Smooth muscle cell (in vitro differentiated cells): ENCODE measurements around the gene POU4F3. TPM values are rescaled to one million over a fixed set of nuclear protein-coding genes. Genes with fewer than 3 reads are reported as not detected.

Source experiments
- DNase-seq: peaks from one replicate; lab custom pipeline; 2025; ENCODE audit not compliant: unreplicated experiment; lab: John Stamatoyannopoulos, UW
- H2AFZ ChIP-seq: fragments of 200-600 bp; sonication (generic); 2 replicates; pipeline ENCODE4 v1.6.0; 2016; ENCODE audit warnings: antibody characterized with exemption, low read depth, mild to moderate bottlenecking
- H3F3A ChIP-seq: fragments of 200-600 bp; sonication (generic); 2 replicates; pipeline ENCODE4 v1.6.0; 2017; ENCODE audit warnings: antibody characterized with exemption, low read depth
- H3K27ac ChIP-seq: fragments of 200-600 bp; sonication (generic); 2 replicates; pipeline ENCODE4 v1.5.1; 2016; ENCODE audit warnings: low read depth, mild to moderate bottlenecking
- H3K27me3 ChIP-seq: fragments of 200-600 bp; sonication (generic); 2 replicates; pipeline ENCODE4 v1.6.1; 2016; ENCODE audit warnings: low read depth, mild to moderate bottlenecking
- H3K36me3 ChIP-seq: fragments of 200-600 bp; sonication (generic); 2 replicates; pipeline ENCODE4 v1.5.1; 2016; ENCODE audit warnings: low read depth
- H3K4me1 ChIP-seq: fragments of 200-600 bp; sonication (generic); 2 replicates; pipeline ENCODE4 v1.5.1; 2016; ENCODE audit warnings: low read depth
- H3K4me2 ChIP-seq: fragments of 200-600 bp; sonication (generic); 2 replicates; pipeline ENCODE4 v1.6.0; 2016; ENCODE audit warnings: mild to moderate bottlenecking
- H3K4me3 ChIP-seq: fragments of 200-600 bp; sonication (generic); 2 replicates; pipeline ENCODE4 v1.5.1; 2016; ENCODE audit warnings: mild to moderate bottlenecking
- H3K79me2 ChIP-seq: fragments of 200-600 bp; sonication (generic); 2 replicates; pipeline ENCODE4 v1.6.0; 2016; ENCODE audit warnings: low read depth, mild to moderate bottlenecking
- H3K9ac ChIP-seq: fragments of 200-600 bp; sonication (generic); 2 replicates; pipeline ENCODE4 v1.6.0; 2016; ENCODE audit warnings: low read depth
- H3K9me3 ChIP-seq: fragments of 200-600 bp; sonication (generic); replicated peaks from 2 replicates; pipeline ENCODE4 v1.5.1; 2016; ENCODE audit warnings: low read depth
- H4K20me1 ChIP-seq: fragments of 200-600 bp; sonication (generic); 2 replicates; pipeline ENCODE4 v1.6.0; 2016; ENCODE audit warnings: low read depth
- WGBS: methylation state at CpG from one replicate; pipeline ENCODE4 v1.1.7; 2016; ENCODE audit warnings: low lambda C conversion rate; 5-methylcytosine and 5-hydroxymethylcytosine counted together
- polyA plus RNA-seq: library from polyadenylated mRNA; unstranded; fragments of >200 nt; fragmentation: Nextera tagmentation; extraction: Ambion mirVana; gene quantifications from 2 replicates; pipeline ENCODE4 v1.2.1, GENCODE V29; 2016
- total RNA-seq: library from RNA; depleted of rRNA; stranded (reverse); fragments of >200 nt; gene quantifications from 2 replicates; pipeline ENCODE4 v1.2.3, GENCODE V29; 2014
- TF ChIP-seq, protein P1 (sequence below): fragments of 200-600 bp; sonication (generic); IDR thresholded peaks from 2 replicates; pipeline ENCODE4 v1.5.1; 2017; ENCODE audit warnings: borderline replicate concordance, mild to moderate bottlenecking, antibody characterized with exemption; ENCODE audit not compliant: insufficient read depth, poor library complexity, severe bottlenecking

POU4F3 gene
- total and polyA plus RNA-seq, 2 experiments from 2014 or later = not detected

DNA sequence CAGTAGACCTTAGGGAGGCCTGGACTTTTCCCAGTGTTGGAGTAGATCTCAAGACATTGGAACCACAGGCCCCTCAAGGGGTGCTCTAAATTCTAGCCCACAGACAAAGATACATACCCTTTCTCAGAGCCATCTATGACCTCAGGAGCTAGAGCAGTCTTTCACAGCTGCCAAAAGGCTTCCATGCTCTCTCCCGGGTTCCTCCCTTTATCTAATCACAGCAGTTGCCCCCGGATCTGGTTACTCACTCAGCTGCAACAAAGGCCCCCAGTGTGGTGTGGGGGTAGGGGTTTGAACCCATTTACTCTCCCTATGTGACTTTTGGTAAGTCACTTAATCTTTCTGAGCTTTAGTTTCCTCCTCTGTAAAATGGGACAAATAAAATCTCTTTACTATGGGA lies 27.0 kb downstream of the POU4F3 start:
- no peak overlapping the region for H3K9ac ChIP-seq
- no peaks in the 10 kb centered on the region for H3K36me3 ChIP-seq
- no peak overlapping the region for H2AFZ ChIP-seq
- H3K9me3 ChIP-seq = no peaks in the 10 kb centered on the region
- no peaks in the 10 kb centered on the region for H3F3A ChIP-seq
- H3K4me2 ChIP-seq = no peak overlapping the region
- peaks cover 22% of the 10 kb centered on the region for H3K27me3 ChIP-seq
- H3K27ac ChIP-seq = no peak overlapping the region
- no peaks in the 10 kb centered on the region for H4K20me1 ChIP-seq
- no peaks in the 10 kb centered on the region for H3K79me2 ChIP-seq
- DNase-seq = no peak
- no peak overlapping the region for H3K4me3 ChIP-seq
- 30% methylated on average over 2 of the region's 2 CpGs for WGBS
- TF ChIP-seq, protein P1, sequence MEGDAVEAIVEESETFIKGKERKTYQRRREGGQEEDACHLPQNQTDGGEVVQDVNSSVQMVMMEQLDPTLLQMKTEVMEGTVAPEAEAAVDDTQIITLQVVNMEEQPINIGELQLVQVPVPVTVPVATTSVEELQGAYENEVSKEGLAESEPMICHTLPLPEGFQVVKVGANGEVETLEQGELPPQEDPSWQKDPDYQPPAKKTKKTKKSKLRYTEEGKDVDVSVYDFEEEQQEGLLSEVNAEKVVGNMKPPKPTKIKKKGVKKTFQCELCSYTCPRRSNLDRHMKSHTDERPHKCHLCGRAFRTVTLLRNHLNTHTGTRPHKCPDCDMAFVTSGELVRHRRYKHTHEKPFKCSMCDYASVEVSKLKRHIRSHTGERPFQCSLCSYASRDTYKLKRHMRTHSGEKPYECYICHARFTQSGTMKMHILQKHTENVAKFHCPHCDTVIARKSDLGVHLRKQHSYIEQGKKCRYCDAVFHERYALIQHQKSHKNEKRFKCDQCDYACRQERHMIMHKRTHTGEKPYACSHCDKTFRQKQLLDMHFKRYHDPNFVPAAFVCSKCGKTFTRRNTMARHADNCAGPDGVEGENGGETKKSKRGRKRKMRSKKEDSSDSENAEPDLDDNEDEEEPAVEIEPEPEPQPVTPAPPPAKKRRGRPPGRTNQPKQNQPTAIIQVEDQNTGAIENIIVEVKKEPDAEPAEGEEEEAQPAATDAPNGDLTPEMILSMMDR = no peak
- H3K4me1 ChIP-seq = peaks cover 6% of the 10 kb centered on the region

DNA sequence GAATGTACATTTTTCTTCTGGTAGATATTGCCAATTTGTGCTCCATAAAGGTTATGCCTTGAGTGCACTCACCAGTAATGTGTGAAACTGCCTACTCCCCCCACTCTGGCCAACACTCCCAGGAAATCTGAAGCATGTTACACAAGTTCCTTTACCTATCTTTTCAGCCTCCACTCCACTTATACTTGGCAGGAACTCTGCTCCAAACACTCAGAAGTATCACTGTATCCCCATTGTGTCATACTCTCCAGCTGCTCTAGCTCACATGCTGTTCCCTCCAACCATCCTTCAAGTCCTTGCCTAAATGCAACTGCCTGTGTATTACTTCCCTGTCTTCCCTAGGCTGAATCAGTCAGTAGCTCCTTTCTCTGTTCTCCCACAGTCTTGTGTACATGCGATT lies 28.3 kb downstream of the POU4F3 start:
- H3K4me2 ChIP-seq = no peak overlapping the region
- no peaks in the 10 kb centered on the region for H3K9me3 ChIP-seq
- no peaks in the 10 kb centered on the region for H4K20me1 ChIP-seq
- no peak for DNase-seq
- H3K36me3 ChIP-seq = no peaks in the 10 kb centered on the region
- WGBS = 89% methylated on average over 1 of the region's 1 CpG
- no peaks in the 10 kb centered on the region for H3F3A ChIP-seq
- H3K27ac ChIP-seq = no peak overlapping the region
- no peak overlapping the region for H2AFZ ChIP-seq
- TF ChIP-seq, protein P1 = no peak
- no peak overlapping the region for H3K9ac ChIP-seq
- no peak overlapping the region for H3K4me3 ChIP-seq
- peaks cover 17% of the 10 kb centered on the region for H3K27me3 ChIP-seq
- H3K4me1 ChIP-seq = peaks cover 6% of the 10 kb centered on the region
- no peaks in the 10 kb centered on the region for H3K79me2 ChIP-seq

DNA sequence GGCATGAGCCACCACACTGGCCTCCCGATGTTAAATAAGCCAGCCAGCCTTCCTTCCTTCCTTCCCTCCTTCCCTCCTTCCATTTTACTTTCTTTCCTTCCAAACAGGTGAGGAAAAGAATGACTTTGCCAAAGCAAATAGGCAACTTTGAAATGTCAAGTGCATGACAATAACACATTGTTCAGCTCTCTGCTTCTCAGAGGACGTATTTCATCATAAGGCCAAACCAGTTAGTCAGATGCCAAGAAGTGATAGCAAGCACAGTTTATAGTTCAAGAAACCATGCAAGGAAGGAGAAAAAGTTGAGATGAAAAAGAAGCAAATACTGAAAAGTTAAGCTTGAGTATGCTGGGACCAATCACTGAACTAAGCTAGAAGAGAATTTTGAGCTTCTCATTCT lies 29.5 kb downstream of the POU4F3 start:
- DNase-seq = no peak
- TF ChIP-seq, protein P1 = no peak

DNA sequence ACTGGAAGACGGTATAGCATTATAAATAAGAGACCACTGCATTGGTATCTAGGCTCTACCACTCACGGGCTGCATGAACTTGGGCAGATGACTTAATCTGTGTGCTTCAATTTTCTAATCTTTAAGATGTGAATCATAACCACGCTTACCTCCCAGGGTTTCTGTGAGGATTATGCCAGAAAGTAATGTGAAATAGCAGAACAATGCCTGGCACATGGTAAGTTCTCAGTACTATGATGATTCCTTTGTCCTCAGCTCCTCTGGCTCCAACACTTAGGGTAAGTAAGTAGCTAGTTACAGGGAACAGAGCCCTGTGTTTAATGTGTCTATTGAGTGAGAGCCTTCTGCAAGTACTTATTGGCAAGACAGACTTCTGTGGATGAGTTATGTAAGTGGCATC lies 31.1 kb downstream of the POU4F3 start:
- Histone ChIP-seq H4K20me1 (no peaks in the 10 kb centered on the region), H3K9me3 (no peaks in the 10 kb centered on the region), H3F3A (no peaks in the 10 kb centered on the region), H3K27ac (no peak overlapping the region), H3K9ac (no peak overlapping the region), H3K4me3 (no peak overlapping the region), H3K4me2 (no peak overlapping the region), H3K36me3 (no peaks in the 10 kb centered on the region), H3K4me1 (peaks cover 6% of the 10 kb centered on the region), H3K27me3 (peaks cover 36% of the 10 kb centered on the region), H2AFZ (no peak overlapping the region), H3K79me2 (no peaks in the 10 kb centered on the region)
- DNase-seq = no peak
- WGBS = 60% methylated on average over 3 of the region's 3 CpGs
- TF ChIP-seq, protein P1 = no peak

More for the DNA sequence above, 29.5 kb downstream of the POU4F3 start:
- no peaks in the 10 kb centered on the region for H3K79me2 ChIP-seq
- no peak overlapping the region for H3K4me2 ChIP-seq
- peaks cover 6% of the 10 kb centered on the region for H3K4me1 ChIP-seq
- no peak overlapping the region for H2AFZ ChIP-seq
- 74% methylated on average over 2 of the region's 2 CpGs for WGBS
- no peak overlapping the region for H3K4me3 ChIP-seq
- peaks cover 20% of the 10 kb centered on the region for H3K27me3 ChIP-seq
- no peaks in the 10 kb centered on the region for H3K36me3 ChIP-seq
- no peaks in the 10 kb centered on the region for H3K9me3 ChIP-seq
- no peaks in the 10 kb centered on the region for H3F3A ChIP-seq
- no peak overlapping the region for H3K9ac ChIP-seq
- H4K20me1 ChIP-seq = no peaks in the 10 kb centered on the region
- no peak overlapping the region for H3K27ac ChIP-seq
